Measurements from ENCODE around the gene NOS3.

The NOS3 gene

GRCh38 chr7:151028131-151028947 is 37.5 kb downstream of the NOS3 start, which contains the start of gene ABCB8:
ABCB8 (plus strand) TSS chr7:151028450; CDS start chr7:151028516, 66 bp downstream.
- peak within 1 kb of the TSS; percentile 73 for H3K4me3 ChIP-seq (replicated peaks; ENCODE audit: low read depth, low read length)
- peak; percentile 12 for TF ChIP-seq CTCF (IDR thresholded peaks at IDR 0.05; ENCODE audit: low read depth, low read length, missing control alignments)
- peak; percentile 99 for DNase-seq (ENCODE audit: extremely low read depth, low read depth)

GRCh38 chr7:151028948-151029501 is 38.2 kb downstream of the NOS3 start:
- peak overlapping the region; percentile 73 for H3K4me3 ChIP-seq (replicated peaks; ENCODE audit: low read depth, low read length)

GRCh38 chr7:151031011-151031410 is 40.2 kb downstream of the NOS3 start:
- DNase-seq (ENCODE audit: extremely low read depth, low read depth): no peak
- no peak overlapping the region for H3K4me3 ChIP-seq (replicated peaks; ENCODE audit: low read depth, low read length)
- no peak for TF ChIP-seq CTCF (IDR thresholded peaks at IDR 0.05; ENCODE audit: low read depth, low read length, missing control alignments)

More at GRCh38 chr7:151028948-151029501, 38.2 kb downstream of the NOS3 start:
- DNase-seq (ENCODE audit: extremely low read depth, low read depth): no peak
- no peak for TF ChIP-seq CTCF (IDR thresholded peaks at IDR 0.05; ENCODE audit: low read depth, low read length, missing control alignments)

- no peak overlapping the region for H3K4me3 ChIP-seq (replicated peaks; ENCODE audit: low read depth, low read length)
- DNase-seq (ENCODE audit: extremely low read depth, low read depth): no peak
- TF ChIP-seq CTCF (IDR thresholded peaks at IDR 0.05; ENCODE audit: low read depth, low read length, missing control alignments): no peak
Observed at GRCh38 chr7:151032936-151033863, 42.4 kb downstream of the NOS3 start.

- DNase-seq (ENCODE audit: extremely low read depth, low read depth): no peak
- no peak for TF ChIP-seq CTCF (IDR thresholded peaks at IDR 0.05; ENCODE audit: low read depth, low read length, missing control alignments)
- H3K4me3 ChIP-seq (replicated peaks; ENCODE audit: low read depth, low read length): no peak overlapping the region
Observed at GRCh38 chr7:151033864-151034249, 43.0 kb downstream of the NOS3 start.

- DNase-seq (ENCODE audit: extremely low read depth, low read depth): no peak
- H3K4me3 ChIP-seq (replicated peaks; ENCODE audit: low read depth, low read length): no peak overlapping the region
- no peak for TF ChIP-seq CTCF (IDR thresholded peaks at IDR 0.05; ENCODE audit: low read depth, low read length, missing control alignments)
Observed at GRCh38 chr7:151034312-151035025, 43.7 kb downstream of the NOS3 start.

All from HFF-Myc (cell line).